ENCODE measurements around the gene NR2C2AP.
"Not testable (repeated sequence)": the region's sequence is repeated elsewhere in the genome, so short reads cannot be mapped to it uniquely, and the experiment has no call there.

Gene NR2C2AP

DNA sequence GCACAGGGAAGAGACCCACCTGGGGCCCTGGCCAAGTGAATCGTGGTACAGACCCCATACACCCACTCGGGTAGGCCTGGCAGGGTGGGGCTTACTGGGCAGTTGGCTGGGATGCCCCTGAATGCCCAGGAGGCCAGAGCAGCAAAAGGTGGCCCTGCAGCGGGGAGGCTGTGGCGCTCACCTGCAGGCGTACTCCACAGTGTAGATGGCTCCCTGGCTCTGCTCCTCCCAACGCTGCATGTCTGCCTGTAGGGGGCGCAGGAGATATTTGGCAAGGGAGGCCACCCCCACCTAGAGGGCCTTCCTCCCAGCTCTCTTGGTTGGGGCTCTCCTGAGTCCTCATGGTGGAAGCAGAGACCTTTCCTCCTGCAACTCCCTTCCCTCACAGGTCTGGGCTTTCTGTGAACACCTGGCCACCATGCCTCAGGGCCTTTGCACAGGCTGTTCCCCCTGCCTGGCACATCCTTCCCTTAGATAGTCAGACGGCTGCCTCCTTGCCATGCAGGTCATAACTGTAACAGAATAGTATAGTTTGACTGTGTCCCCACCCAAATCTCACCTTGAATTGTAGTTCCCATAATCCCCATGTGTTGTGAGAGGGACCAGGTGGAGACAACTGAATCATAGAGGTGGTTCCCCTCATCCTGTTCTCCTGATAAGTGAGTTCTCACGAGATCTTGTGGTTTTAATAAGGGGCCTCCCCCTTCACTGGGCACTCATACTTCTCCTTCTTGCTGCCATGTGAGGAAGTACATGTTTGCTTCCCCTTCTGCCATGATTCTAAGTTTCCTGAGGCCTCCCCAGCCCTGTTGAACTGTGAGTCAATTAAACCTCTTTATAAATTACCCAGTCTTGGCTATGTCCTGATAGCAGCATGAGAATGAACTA, 17.1 kb downstream of the NR2C2AP start:
- in situ Hi-C loops (cut with MboI; ENCODE audit: low sequenced_read_pairs), result no loop called here

DNA sequence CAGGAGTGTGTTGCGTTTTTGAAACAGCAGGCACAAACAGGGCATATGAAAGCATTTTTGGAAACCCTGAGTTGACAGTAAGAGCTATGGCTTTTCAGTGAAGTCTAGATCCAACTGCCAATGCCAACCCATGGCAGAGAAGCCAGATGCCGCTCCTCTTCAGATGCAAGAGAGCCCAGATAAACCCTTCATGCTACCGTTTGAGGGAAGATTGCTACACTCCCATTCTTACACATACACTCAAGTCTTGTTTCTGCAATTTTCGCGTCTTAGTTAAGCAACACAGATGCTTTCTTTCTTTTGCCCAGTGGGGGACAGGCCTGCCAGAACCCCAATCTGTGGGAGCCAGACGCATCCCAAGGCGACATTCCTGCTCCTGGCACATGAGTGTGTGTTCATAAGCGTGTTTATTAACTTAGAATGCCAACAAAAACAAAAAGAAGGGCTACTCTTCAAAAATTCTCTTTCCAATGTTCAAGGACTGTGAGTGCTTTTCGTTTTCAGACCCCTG, 21.7 kb downstream of the NR2C2AP start:
- in situ Hi-C loops (cut with MboI; ENCODE audit: low sequenced_read_pairs), result no loop called here

- in situ Hi-C loops (cut with MboI; ENCODE audit: low sequenced_read_pairs), result no loop called here
These were observed 23.4 kb downstream of the NR2C2AP start for GRCh38 chr19:19179548-19180441.

DNA sequence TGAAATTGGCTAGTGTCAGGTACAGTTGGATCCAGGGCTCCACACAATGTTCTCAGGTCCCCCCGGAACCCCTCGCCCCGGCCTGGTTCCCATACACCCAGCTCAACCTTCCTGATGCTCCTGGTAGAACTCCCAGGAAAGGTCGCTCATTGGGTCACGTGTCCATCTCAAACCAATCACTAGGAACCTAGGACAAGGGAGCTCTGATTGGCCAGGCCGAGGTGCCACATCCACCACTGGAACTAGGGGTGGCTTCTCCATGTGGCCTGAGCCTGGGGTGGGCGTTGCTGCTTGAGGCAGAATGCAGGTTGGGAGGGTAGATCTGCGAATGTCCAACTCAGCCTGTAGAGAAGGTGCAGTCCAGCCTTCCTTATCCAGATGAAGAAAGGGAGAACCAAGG, 26.3 kb downstream of the NR2C2AP start:
- in situ Hi-C loops (cut with MboI; ENCODE audit: low sequenced_read_pairs), result no loop called here

DNA sequence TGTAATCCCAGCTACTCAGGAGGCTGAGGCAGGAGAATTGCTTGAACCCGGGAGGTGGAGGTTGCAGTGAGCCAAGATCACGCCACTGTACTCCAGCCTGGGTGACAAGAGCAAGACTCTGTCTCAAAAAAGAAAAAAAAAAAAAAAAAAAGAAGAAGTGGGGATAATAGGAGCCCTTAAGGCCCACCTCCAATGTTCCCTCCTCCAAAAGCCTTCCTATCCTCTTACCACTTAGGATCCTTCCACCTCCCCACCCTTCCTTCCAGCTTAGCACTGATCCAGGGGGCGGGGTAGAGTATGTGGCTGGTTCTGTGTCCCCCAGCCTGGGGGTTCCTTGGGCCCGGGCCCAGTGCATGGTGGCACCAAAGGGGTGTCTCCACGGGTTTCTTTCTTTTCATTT, 30.0 kb downstream of the NR2C2AP start:
- in situ Hi-C loops (cut with MboI; ENCODE audit: low sequenced_read_pairs), result not testable (repeated sequence)

- in situ Hi-C loops (cut with MboI; ENCODE audit: low sequenced_read_pairs), result no loop called here
These were observed 31.2 kb downstream of the NR2C2AP start for GRCh38 chr19:19171821-19172532.

GRCh38 chr19:19170873-19171672, 32.1 kb downstream of the NR2C2AP start:
- in situ Hi-C loops (cut with MboI; ENCODE audit: low sequenced_read_pairs), result no loop called here

- in situ Hi-C loops (cut with MboI; ENCODE audit: low sequenced_read_pairs), result no loop called here
These were observed 33.0 kb downstream of the NR2C2AP start, which contains the start of gene MEF2B for GRCh38 chr19:19170053-19170872. TSS of gene MEF2B (minus strand) at chr19:19170263. CDS start at chr19:19150735, 19,528 bp downstream.

- in situ Hi-C loops (cut with MboI; ENCODE audit: low sequenced_read_pairs), result no loop called here
These were observed 33.8 kb downstream of the NR2C2AP start for GRCh38 chr19:19169236-19170052.

GRCh38 chr19:19167612-19168011, 35.6 kb downstream of the NR2C2AP start:
- in situ Hi-C loops (cut with MboI; ENCODE audit: low sequenced_read_pairs), result no loop called here

DNA sequence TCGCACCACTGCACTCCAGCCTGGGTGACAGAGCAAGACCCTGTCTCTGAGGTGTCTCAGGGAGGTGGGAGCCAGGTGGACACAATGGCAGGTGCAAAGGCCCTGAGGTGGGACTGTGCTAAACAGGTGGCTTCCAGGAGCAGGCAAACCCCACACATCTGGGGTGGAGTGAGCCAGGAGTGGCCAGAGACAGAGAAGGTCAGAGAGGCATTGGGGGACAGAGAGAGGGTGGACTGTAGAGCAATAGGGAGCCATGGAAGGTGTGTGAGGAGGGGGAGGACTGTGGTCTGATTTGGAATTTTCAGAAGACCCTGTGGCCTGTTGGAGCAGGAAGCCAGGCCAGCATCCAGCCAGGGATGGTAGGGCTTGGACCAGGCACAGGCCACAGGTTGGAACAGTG, 37.8 kb downstream of the NR2C2AP start:
- in situ Hi-C loops (cut with MboI; ENCODE audit: low sequenced_read_pairs), result no loop called here

DNA sequence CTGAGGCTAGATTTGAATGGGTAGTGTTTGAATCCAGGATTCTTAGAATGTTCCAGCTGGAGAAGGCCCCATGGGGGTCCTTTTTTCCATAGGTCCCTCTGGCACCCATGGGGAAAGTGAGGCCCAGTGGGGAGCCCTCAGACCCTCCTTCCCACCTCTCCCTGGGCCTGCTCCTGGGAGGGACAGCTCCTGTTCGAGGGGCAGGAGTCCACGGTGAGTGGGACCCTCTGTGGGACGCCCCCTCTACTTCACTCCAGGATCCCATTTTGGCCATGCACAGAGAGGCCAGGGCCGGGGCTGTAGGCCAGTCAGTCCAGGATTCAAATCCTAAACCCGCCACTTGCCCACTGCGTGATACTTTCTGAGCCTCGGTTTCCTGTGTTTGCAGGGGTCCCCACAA, 40.7 kb downstream of the NR2C2AP start:
- in situ Hi-C loops (cut with MboI; ENCODE audit: low sequenced_read_pairs), result no loop called here

- in situ Hi-C loops (cut with MboI; ENCODE audit: low sequenced_read_pairs), result no loop called here
These were observed 42.7 kb downstream of the NR2C2AP start for GRCh38 chr19:19160461-19161035.

- in situ Hi-C loops (cut with MboI; ENCODE audit: low sequenced_read_pairs), result no loop called here
These were observed 43.7 kb downstream of the NR2C2AP start for GRCh38 chr19:19159534-19159933.

- in situ Hi-C loops (cut with MboI; ENCODE audit: low sequenced_read_pairs), result no loop called here
These were observed 45.4 kb downstream of the NR2C2AP start for GRCh38 chr19:19157808-19158207.

DNA sequence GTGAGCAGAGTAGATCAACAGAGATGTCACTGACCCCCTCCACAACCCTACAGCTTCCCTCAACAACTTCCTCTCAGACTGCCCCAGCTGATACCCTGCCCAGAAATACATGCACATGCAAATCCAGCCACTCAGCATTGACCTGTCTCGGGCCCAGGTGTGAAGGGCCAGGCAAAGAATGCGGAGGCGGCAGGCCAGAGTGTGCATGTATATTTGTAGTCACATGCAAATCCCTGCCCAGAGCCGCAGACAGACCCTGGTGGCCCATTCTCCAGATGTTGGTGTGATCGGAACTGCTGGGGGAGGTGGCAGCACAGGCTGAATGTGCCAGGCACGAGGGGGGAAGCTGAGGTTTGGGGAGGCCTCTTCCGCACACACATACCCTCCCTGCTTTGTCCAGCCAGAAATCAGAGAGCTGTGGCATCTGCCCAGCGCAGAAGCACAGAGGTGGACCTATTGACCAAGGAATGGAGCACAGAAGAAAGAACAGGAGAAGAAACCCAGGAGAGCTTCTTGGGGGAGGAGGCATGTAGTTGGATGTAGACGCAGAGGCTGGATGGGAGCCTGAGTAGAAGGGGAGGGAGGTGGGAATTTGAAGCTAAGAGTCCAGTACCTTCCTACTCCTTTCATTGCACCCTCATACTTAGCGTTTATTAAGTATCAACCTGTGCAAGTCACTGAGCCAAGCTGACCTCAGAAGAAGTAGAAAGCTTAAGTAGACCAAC, 47.6 kb downstream of the NR2C2AP start:
- in situ Hi-C loops (cut with MboI; ENCODE audit: low sequenced_read_pairs), result no loop called here

DNA sequence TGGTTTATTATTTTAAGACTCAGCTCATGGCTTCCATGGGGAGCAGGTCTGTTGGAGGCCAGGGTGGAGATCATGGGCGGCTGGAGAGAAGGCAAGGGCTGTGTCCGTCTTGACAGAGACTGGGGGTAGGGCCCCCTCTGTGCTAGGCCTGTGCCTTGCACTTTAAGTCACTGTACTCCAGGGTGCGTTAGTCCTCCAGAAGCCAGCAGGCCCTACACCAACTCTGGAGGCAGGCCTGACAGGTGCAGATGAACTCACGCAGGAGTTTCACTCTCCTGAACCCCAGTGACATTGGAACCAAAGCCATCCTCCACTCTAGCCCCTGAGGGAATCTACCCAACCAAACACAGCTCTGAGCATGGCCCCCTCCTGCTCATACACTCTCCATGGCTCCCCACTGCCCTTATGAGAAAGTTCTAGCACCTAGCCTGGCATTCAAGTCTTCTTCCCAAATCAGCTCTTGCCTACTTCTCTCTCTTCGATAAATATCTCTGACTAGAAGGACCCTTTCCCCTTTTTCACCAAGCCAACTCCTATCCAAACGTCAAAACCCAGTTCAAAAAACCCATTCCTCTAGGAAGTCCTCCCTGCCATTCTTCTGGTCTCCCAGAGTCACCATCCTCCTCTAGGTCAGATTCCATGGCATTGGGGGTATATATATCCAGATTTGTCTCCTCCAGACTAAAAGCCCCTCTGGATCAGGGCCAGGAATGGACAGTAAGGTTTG, 48.3 kb downstream of the NR2C2AP start:
- in situ Hi-C loops (cut with MboI; ENCODE audit: low sequenced_read_pairs), result no loop called here
